ENCODE measurements around the gene FHIT. TPM values are rescaled to one million over a fixed set of nuclear protein-coding genes. Genes with fewer than 3 reads are reported as not detected.

The FHIT gene
- total and polyA plus RNA-seq, 2 of the 4 experiments (the other 2 are of a cell fraction): 0.07 TPM; not detected in 1

GRCh38 chr3:61233746-61234145 is 17.5 kb downstream of the FHIT start:
- POLR2A ChIA-PET (ENCODE audit: unreplicated experiment): no interaction called here
- Histone ChIP-seq H4K5ac (ENCODE audit: low read depth, low read length) (no peak overlapping the region), H2BK5ac (ENCODE audit: low read depth, low read length, poor library complexity, severe bottlenecking) (no peak overlapping the region), H2BK120ac (ENCODE audit: low read depth, low read length) (no peak overlapping the region), H3K9me3 (ENCODE audit: control insufficient read depth, insufficient read depth, low read length) (no peaks in the 10 kb centered on the region), H3K4ac (ENCODE audit: low read depth, low read length) (no peak overlapping the region), H2BK20ac (ENCODE audit: low read depth, low read length) (no peak overlapping the region), H2BK15ac (ENCODE audit: low read depth, low read length) (no peak overlapping the region), H3K4me1 (ENCODE audit: control insufficient read depth, insufficient read depth, low read length) (no peaks in the 10 kb centered on the region), H2AFZ (replicated peaks; ENCODE audit: low read length, poor library complexity) (no peak overlapping the region), H3K79me1 (ENCODE audit: low read depth in 1 of 2, low read length in 2 of 2) (no peaks in the 10 kb centered on the region), H2AK5ac (ENCODE audit: low read depth, low read length) (no peak overlapping the region), H3K4me2 (ENCODE audit: low read depth, low read length) (no peak overlapping the region), H3K27ac (ENCODE audit: insufficient read depth, low read length) (no peak overlapping the region), H3K4me3 (ENCODE audit: insufficient read depth, low read depth, low read length) (no peak overlapping the region), H3K9me1 (ENCODE audit: insufficient read depth, low read length) (no peaks in the 10 kb centered on the region), H3K56ac (ENCODE audit: extremely low read depth, insufficient read depth, low read length) (no peak overlapping the region), H3K27me3 (ENCODE audit: control insufficient read depth, insufficient read depth, low read length) (no peaks in the 10 kb centered on the region), H3K18ac (ENCODE audit: low read depth, low read length) (no peak overlapping the region), H3K9ac (ENCODE audit: low read depth, low read length) (no peak overlapping the region), H4K91ac (ENCODE audit: insufficient read depth, low read depth, low read length) (no peak overlapping the region), H3K36me3 (ENCODE audit: control insufficient read depth, insufficient read depth, low read length) (no peaks in the 10 kb centered on the region), H2AK9ac (replicated peaks; ENCODE audit: low read depth, low read length, poor library complexity) (no peak overlapping the region), H3K23ac (ENCODE audit: low read depth, low read length) (no peak overlapping the region), H4K20me1 (ENCODE audit: insufficient read depth, low read length) (no peaks in the 10 kb centered on the region), H3K14ac (replicated peaks; ENCODE audit: low read depth, low read length) (no peak overlapping the region), H4K8ac (ENCODE audit: low read depth in 2 of 2, low read length in 2 of 2) (no peak overlapping the region)
- no TSS peak for BruUV-seq (replicated peaks)
- CTCF ChIA-PET: interaction anchor here (0.6 kb wide), 1 partner anchor 155 kb away, joined by 3 read pairs; no protein-coding TSS in a partner anchor
- no peak for TF ChIP-seq MAFK (IDR thresholded peaks at IDR 0.05; ENCODE audit: low read depth, low read length)
- TF ChIP-seq MXI1 (IDR thresholded peaks at IDR 0.05; ENCODE audit: borderline replicate concordance, low read depth, low read length): no peak
- TF ChIP-seq, protein P1, sequence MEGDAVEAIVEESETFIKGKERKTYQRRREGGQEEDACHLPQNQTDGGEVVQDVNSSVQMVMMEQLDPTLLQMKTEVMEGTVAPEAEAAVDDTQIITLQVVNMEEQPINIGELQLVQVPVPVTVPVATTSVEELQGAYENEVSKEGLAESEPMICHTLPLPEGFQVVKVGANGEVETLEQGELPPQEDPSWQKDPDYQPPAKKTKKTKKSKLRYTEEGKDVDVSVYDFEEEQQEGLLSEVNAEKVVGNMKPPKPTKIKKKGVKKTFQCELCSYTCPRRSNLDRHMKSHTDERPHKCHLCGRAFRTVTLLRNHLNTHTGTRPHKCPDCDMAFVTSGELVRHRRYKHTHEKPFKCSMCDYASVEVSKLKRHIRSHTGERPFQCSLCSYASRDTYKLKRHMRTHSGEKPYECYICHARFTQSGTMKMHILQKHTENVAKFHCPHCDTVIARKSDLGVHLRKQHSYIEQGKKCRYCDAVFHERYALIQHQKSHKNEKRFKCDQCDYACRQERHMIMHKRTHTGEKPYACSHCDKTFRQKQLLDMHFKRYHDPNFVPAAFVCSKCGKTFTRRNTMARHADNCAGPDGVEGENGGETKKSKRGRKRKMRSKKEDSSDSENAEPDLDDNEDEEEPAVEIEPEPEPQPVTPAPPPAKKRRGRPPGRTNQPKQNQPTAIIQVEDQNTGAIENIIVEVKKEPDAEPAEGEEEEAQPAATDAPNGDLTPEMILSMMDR (conservative IDR thresholded peaks at IDR 0.05; ENCODE audit: low read depth, low read length): no peak
- TF ChIP-seq NFE2L2 (IDR thresholded peaks at IDR 0.05; ENCODE audit: low read depth, low read length): no peak
- no peak for TF ChIP-seq RFX5 (IDR thresholded peaks at IDR 0.05; ENCODE audit: low read depth, low read length)
- TF ChIP-seq RAD21 (IDR thresholded peaks at IDR 0.05; ENCODE audit: low read length): no peak
- no peak for TF ChIP-seq CEBPB (IDR thresholded peaks at IDR 0.05; ENCODE audit: low read depth, low read length)
- TF ChIP-seq SMC3 (IDR thresholded peaks at IDR 0.05; ENCODE audit: low read depth, low read length): no peak
- TF ChIP-seq POLR2A (IDR thresholded peaks at IDR 0.05; ENCODE audit: low read depth, low read length): no peak
- TF ChIP-seq CHD1 (IDR thresholded peaks at IDR 0.05; ENCODE audit: low read depth, low read length): no peak
- no peak for TF ChIP-seq FOS (IDR thresholded peaks at IDR 0.05; ENCODE audit: low read depth, low read length)
- no peak for DNase-seq
- dilution Hi-C loops (cut with HindIII; ENCODE audit: low sequenced_read_pairs, unreplicated experiment) (no loop called here), intact Hi-C loops (cut with micrococcal nuclease) (no loop called here), in situ Hi-C loops (cut with MboI; ENCODE audit: low sequenced_read_pairs) (no loop called here)
- ATAC-seq (ENCODE audit: low read depth): no peak
